HepG2 (cell line): Measurements from ENCODE around the gene TTLL1. TPM values are rescaled to one million over a fixed set of nuclear protein-coding genes. Genes with fewer than 3 reads are reported as not detected.

Source experiments
- ATAC-seq: fragments of 200-7000 bp; cut with Tn5 transposase; 3 replicates; pipeline ENCODE4 v1.9.1; 2020; ENCODE audit warnings: mild to moderate bottlenecking, moderate library complexity
- BruUV-seq: library from RNA; stranded (reverse); fragments of 400-500 nt; replicated peaks from 2 replicates; lab custom pipeline; 2021; lab: Mats Ljungman, UMichigan
- CTCF ChIA-PET: fragments of 300-600 bp; formaldehyde crosslinking; extraction: SDS; loops from one replicate; lab custom pipeline; 2021; ENCODE audit warnings: low total read pairs, inconsistent platforms, low intra/inter-chr PET ratio; lab: Yijun Ruan, JAX
- POLR2A ChIA-PET: fragments of 350-600 bp; sonication (Branson Sonifier 250); formaldehyde crosslinking; loops from one replicate; lab custom pipeline; 2020; ENCODE audit warnings: antibody characterized with exemption, inconsistent platforms; lab: Yijun Ruan, JAX
- DNase-seq: peaks from one replicate; pipeline ENCODE4 v3.0.0-alpha.2; 2015; ENCODE audit warnings: low spot score
- FAIRE-seq: peaks from 3 replicates; lab custom pipeline; 2011; peaks lifted over from hg19 to GRCh38; lab: Jason Lieb, UNC
- H2AFZ ChIP-seq: one replicate; pipeline ENCODE4 v1.6.1; 2011; ENCODE audit warnings: low read length, inconsistent platforms
- H3K27ac ChIP-seq: fragments of 300-600 bp; 3 replicates; pipeline ENCODE4 v1.8.0; 2011; ENCODE audit warnings: mixed run types, mild to moderate bottlenecking, mixed read lengths, low read length, inconsistent platforms; ENCODE audit not compliant: insufficient read depth; ENCODE audit errors: extremely low read length
- H3K27me3 ChIP-seq, 2 experiments: fragments of 200-600 bp in 1 of 2; 2 replicates in 1 of 2; 3 replicates in 1 of 2; pipeline versions ENCODE4 v1.6.0 to v1.8.0; 2011; ENCODE audit warnings: low read length in 2 of 2, mild to moderate bottlenecking in 2 of 2, moderate library complexity in 2 of 2, inconsistent platforms in 1 of 2; ENCODE audit not compliant: insufficient read depth in 2 of 2, control insufficient read depth in 1 of 2
- H3K36me3 ChIP-seq, 2 experiments: fragments of 200-600 bp in 1 of 2; replicated peaks in 1 of 2; 2 replicates in 1 of 2; 3 replicates in 1 of 2; pipeline versions ENCODE4 v1.5.1 to v1.8.0; 2011; ENCODE audit warnings: low read length in 2 of 2, inconsistent platforms in 1 of 2; ENCODE audit not compliant: insufficient read depth in 2 of 2, control insufficient read depth in 1 of 2
- H3K4me1 ChIP-seq: 2 replicates; pipeline ENCODE4 v1.5.1; 2012; ENCODE audit warnings: low read length, inconsistent platforms; ENCODE audit not compliant: insufficient read depth
- H3K4me2 ChIP-seq: 2 replicates; pipeline ENCODE4 v1.6.0; 2011; ENCODE audit warnings: low read depth, low read length, inconsistent platforms
- H3K4me3 ChIP-seq, 3 experiments: fragments of 200-600 bp in 1 of 3; sonication (generic), shearing (Covaris generic) in 1 of 3; replicated peaks in 1 of 3; 2 replicates each; pipeline ENCODE4 v1.5.1; 2011 to 2016; ENCODE audit warnings: low read length in 3 of 3, inconsistent platforms in 2 of 3, low read depth in 2 of 3, mild to moderate bottlenecking in 2 of 3, control low read depth in 1 of 3, mixed read lengths in 1 of 3; ENCODE audit not compliant: insufficient read depth in 1 of 3
- H3K79me2 ChIP-seq: one replicate; pipeline ENCODE4 v1.6.1; 2011; ENCODE audit warnings: low read length, inconsistent platforms; ENCODE audit not compliant: insufficient read depth
- H3K9ac ChIP-seq: 2 replicates; pipeline ENCODE4 v1.6.0; 2011; ENCODE audit warnings: mild to moderate bottlenecking, low read depth, low read length, inconsistent platforms; ENCODE audit not compliant: insufficient read depth
- H3K9me3 ChIP-seq: 2 replicates; pipeline ENCODE4 v1.5.1; 2012; ENCODE audit warnings: mild to moderate bottlenecking, low read length
- H4K20me1 ChIP-seq: 2 replicates; pipeline ENCODE4 v1.6.0; 2011; ENCODE audit warnings: inconsistent platforms, mild to moderate bottlenecking, low read length, moderate library complexity; ENCODE audit not compliant: insufficient read depth
- LCORL ChIP-seq, 2 experiments: fragments of 450-650 bp in 1 of 2; sonication (generic) in 1 of 2; formaldehyde crosslinking in 1 of 2; IDR thresholded peaks; 2 replicates each; pipeline versions ENCODE4 v1.5.0 to v1.6.1; 2017 to 2020; ENCODE audit warnings: antibody characterized with exemption in 1 of 2, missing genetic modification reagents in 1 of 2
- NFATC3 ChIP-seq: sonication (generic); formaldehyde crosslinking; IDR thresholded peaks from 2 replicates; pipeline ENCODE4 v1.5.1; 2020; ENCODE audit warnings: mild to moderate bottlenecking, missing genetic modification reagents
- PLRG1 ChIP-seq: fragments of 450-650 bp; conservative IDR thresholded peaks from 2 replicates; pipeline ENCODE4 v1.6.1; 2016
- SP140L ChIP-seq: sonication (generic); formaldehyde crosslinking; IDR thresholded peaks from 2 replicates; pipeline ENCODE4 v1.4.0; 2020; ENCODE audit warnings: missing genetic modification reagents, borderline replicate concordance
- SP5 ChIP-seq: IDR thresholded peaks from 2 replicates; pipeline ENCODE4 v1.6.1; 2016; ENCODE audit warnings: low read depth, borderline replicate concordance
- ZNF446 ChIP-seq: sonication (generic); formaldehyde crosslinking; IDR thresholded peaks from 2 replicates; pipeline ENCODE4 v1.5.0; 2020; ENCODE audit warnings: mild to moderate bottlenecking, missing genetic modification reagents
- ZNF629 ChIP-seq: sonication (generic); formaldehyde crosslinking; conservative IDR thresholded peaks from 2 replicates; pipeline ENCODE4 v1.5.0; 2020; ENCODE audit warnings: missing genetic modification reagents
- WGBS: methylation state at CpG from one replicate; pipeline ENCODE4 v1.1.6; 2017; ENCODE audit warnings: low lambda C conversion rate; 5-methylcytosine and 5-hydroxymethylcytosine counted together
- in situ Hi-C: cut with HindIII; loops from 2 replicates; pipeline ENCODE4 v1.10.0; 2017; ENCODE audit warnings: low pct_unique_long_range_greater_than_20kb; ENCODE audit not compliant: extremely low pct_ligation_motif_present
- intact Hi-C: fragments of 100-400 bp; cut with micrococcal nuclease; formaldehyde crosslinking; loops from one replicate; pipeline ENCODE4 v1.10.0; 2022; ENCODE audit not compliant: unreplicated experiment
- polyA plus RNA-seq, 8 experiments: library from polyadenylated mRNA; depleted of rRNA in 3 of 8; stranded (reverse) in 7 of 8; unstranded in 1 of 8; fragments of >200 nt; fragmentation: Illumina TruSeq in 4 of 8; extraction: Trizol in 4 of 8; gene quantifications; 2 replicates each; pipeline versions ENCODE4 v1.2.1 to v1.2.3, GENCODE V29; 2011 to 2016; ENCODE audit warnings: low read depth in 4 of 8, missing spikeins in 1 of 8, mixed read lengths in 1 of 8; ENCODE audit not compliant: insufficient read depth in 1 of 8
- total RNA-seq, 5 experiments: library from RNA; depleted of rRNA; stranded (reverse); fragments of >200 nt; fragmentation: Illumina TruSeq; extraction: Trizol; gene quantifications; 2 replicates each; pipeline ENCODE4 v1.2.3, GENCODE V29; 2016; ENCODE audit warnings: low read depth in 1 of 5
- TF ChIP-seq, protein P1 (sequence below): sonication (generic); formaldehyde crosslinking; IDR thresholded peaks from 2 replicates; pipeline ENCODE4 v1.8.1; 2023; ENCODE audit warnings: mild to moderate bottlenecking, missing genetic modification reagents, borderline replicate concordance
- TF ChIP-seq, protein P2 (sequence below): sonication (generic); formaldehyde crosslinking; IDR thresholded peaks from 2 replicates; pipeline ENCODE4 v1.4.0; 2020; ENCODE audit warnings: missing genetic modification reagents, borderline replicate concordance
- TF ChIP-seq, protein P3 (sequence below): sonication (generic); formaldehyde crosslinking; IDR thresholded peaks from 2 replicates; pipeline ENCODE4 v1.5.1; 2020; ENCODE audit warnings: mild to moderate bottlenecking, missing genetic modification reagents, moderate library complexity

The TTLL1 gene
- total and polyA plus RNA-seq, 2 of the 13 experiments (the other 11 are each of a cell fraction or from before 2014, with no cell fraction given): 1.6 to 5.3 TPM

DNA sequence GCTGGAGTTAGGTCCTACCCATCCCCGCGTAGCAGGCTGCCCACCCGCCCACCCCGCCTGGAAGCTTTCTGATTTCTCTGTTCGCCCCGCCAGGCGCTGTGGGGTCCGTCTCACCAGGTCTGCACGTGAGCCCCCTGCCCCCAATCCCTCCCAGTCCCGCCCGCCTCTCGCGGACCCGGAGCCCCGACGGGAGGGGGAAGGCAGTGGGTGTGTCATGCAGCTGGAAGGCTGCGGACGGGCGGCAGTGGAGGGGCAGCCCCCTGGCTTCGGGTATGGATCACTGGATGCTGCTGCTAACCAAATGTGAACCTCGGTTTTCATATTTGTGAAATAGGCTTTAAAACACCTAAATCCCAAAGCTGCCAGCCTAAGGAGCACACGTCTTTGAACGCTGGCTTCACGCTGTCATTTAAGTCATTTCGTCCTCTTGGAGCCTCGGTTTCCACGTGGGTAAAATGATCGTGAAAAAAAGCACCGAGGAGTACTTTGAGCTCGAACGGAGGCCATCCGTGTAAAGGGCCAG, 20.8 kb upstream of the TTLL1 start (continued):
- TF ChIP-seq, protein P1, sequence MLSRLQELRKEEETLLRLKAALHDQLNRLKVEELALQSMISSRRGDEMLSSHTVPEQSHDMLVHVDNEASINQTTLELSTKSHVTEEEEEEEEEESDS (CRISPR knock-in tag): no peak
- TF ChIP-seq SP140L (CRISPR knock-in tag): no peak
- no peak for TF ChIP-seq LCORL (IDR thresholded peaks at IDR 0.05)
- no peak for TF ChIP-seq LCORL (CRISPR knock-in tag; IDR thresholded peaks at IDR 0.05)
- no peak for TF ChIP-seq ZNF446 (CRISPR knock-in tag)
- TF ChIP-seq NFATC3 (CRISPR knock-in tag): no peak

DNA sequence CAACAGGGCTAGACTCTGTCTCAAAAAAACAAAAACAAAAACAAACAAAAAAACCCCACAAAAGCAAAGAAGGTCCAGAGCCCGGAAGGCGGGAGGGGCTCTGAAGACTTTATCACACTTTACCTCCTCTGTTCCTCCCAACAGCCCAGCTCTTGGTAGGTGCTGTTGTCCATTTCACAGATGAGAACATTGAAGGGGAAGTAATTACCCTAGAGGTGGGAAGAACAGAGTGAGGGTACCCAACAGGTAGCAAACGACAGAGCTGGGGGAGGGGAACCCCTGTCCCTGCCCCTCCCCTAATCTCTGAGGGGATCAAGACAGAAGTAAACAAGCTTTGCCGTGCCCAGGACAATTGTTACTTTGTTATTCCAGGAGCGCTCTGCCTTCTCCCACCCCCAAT, 20.3 kb upstream of the TTLL1 start:
- ChIA-PET CTCF (no interaction called here), POLR2A (interaction anchor here (1.3 kb wide), 1 partner anchor 15 kb away, joined by 3 read pairs; no protein-coding TSS in a partner anchor)
- no TSS peak for BruUV-seq
- Histone ChIP-seq H3K27ac (no peak overlapping the region), H3K36me3 (no peaks in the 10 kb centered on the region), H3K9me3 (no peaks in the 10 kb centered on the region), H3K4me2 (no peak overlapping the region), H3K4me1 (peaks cover 48% of the 10 kb centered on the region), H3K79me2 (no peaks in the 10 kb centered on the region), H3K9ac (no peak overlapping the region), H3K4me3 (peak overlapping the region in 1 of 3 experiments; percentile 74; a peak in 1 of 6 replicates), H4K20me1 (no peaks in the 10 kb centered on the region), H3K27me3 (peaks cover 5 to 36% of the 10 kb centered on the region in 2 experiments; a peak in 4 of 5 replicates), H2AFZ (no peak overlapping the region)
- no peak for TF ChIP-seq PLRG1
- TF ChIP-seq SP5: 0 out of 2 replicates have a peak, but pooled peaks have one; percentile 7
- peak; percentile 67 for TF ChIP-seq ZNF629
- TF ChIP-seq, protein P2, sequence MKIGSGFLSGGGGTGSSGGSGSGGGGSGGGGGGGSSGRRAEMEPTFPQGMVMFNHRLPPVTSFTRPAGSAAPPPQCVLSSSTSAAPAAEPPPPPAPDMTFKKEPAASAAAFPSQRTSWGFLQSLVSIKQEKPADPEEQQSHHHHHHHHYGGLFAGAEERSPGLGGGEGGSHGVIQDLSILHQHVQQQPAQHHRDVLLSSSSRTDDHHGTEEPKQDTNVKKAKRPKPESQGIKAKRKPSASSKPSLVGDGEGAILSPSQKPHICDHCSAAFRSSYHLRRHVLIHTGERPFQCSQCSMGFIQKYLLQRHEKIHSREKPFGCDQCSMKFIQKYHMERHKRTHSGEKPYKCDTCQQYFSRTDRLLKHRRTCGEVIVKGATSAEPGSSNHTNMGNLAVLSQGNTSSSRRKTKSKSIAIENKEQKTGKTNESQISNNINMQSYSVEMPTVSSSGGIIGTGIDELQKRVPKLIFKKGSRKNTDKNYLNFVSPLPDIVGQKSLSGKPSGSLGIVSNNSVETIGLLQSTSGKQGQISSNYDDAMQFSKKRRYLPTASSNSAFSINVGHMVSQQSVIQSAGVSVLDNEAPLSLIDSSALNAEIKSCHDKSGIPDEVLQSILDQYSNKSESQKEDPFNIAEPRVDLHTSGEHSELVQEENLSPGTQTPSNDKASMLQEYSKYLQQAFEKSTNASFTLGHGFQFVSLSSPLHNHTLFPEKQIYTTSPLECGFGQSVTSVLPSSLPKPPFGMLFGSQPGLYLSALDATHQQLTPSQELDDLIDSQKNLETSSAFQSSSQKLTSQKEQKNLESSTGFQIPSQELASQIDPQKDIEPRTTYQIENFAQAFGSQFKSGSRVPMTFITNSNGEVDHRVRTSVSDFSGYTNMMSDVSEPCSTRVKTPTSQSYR: 0 out of 2 replicates have a peak, but pooled peaks have one; percentile 20
- TF ChIP-seq, protein P3, sequence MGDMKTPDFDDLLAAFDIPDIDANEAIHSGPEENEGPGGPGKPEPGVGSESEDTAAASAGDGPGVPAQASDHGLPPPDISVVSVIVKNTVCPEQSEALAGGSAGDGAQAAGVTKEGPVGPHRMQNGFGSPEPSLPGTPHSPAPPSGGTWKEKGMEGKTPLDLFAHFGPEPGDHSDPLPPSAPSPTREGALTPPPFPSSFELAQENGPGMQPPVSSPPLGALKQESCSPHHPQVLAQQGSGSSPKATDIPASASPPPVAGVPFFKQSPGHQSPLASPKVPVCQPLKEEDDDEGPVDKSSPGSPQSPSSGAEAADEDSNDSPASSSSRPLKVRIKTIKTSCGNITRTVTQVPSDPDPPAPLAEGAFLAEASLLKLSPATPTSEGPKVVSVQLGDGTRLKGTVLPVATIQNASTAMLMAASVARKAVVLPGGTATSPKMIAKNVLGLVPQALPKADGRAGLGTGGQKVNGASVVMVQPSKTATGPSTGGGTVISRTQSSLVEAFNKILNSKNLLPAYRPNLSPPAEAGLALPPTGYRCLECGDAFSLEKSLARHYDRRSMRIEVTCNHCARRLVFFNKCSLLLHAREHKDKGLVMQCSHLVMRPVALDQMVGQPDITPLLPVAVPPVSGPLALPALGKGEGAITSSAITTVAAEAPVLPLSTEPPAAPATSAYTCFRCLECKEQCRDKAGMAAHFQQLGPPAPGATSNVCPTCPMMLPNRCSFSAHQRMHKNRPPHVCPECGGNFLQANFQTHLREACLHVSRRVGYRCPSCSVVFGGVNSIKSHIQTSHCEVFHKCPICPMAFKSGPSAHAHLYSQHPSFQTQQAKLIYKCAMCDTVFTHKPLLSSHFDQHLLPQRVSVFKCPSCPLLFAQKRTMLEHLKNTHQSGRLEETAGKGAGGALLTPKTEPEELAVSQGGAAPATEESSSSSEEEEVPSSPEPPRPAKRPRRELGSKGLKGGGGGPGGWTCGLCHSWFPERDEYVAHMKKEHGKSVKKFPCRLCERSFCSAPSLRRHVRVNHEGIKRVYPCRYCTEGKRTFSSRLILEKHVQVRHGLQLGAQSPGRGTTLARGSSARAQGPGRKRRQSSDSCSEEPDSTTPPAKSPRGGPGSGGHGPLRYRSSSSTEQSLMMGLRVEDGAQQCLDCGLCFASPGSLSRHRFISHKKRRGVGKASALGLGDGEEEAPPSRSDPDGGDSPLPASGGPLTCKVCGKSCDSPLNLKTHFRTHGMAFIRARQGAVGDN: no peak
- no peak for DNase-seq
- intact Hi-C loops: loop anchor here (5.0 kb wide), 1 partner anchor 33 kb away; the partner anchor contains the start of gene MCAT
- in situ Hi-C loops: no loop called here
- 32% methylated on average over 5 of the region's 5 CpGs for WGBS
- FAIRE-seq: no peak
- no peak for ATAC-seq
